Trophoblast cell (in vitro differentiated cells and primary cell): Measurements from ENCODE around the gene IRF2BP1.

Source experiments
- DNase-seq, 2 donors: peaks; one replicate each; pipeline ENCODE4 v3.0.0-alpha.2; 2016
- H2AFZ ChIP-seq: 2 replicates; pipeline ENCODE4 v1.6.1; 2013; ENCODE audit warnings: low read length, moderate library complexity, mild to moderate bottlenecking; ENCODE audit not compliant: insufficient read depth, poor library complexity
- H2AK5ac ChIP-seq: 2 replicates; pipeline ENCODE4 v1.6.1; 2013; ENCODE audit warnings: mild to moderate bottlenecking, low read length
- H2BK120ac ChIP-seq: 2 replicates; pipeline ENCODE4 v1.6.1; 2013; ENCODE audit warnings: low read length, mild to moderate bottlenecking, moderate library complexity; ENCODE audit not compliant: insufficient read depth, poor library complexity
- H2BK12ac ChIP-seq: 2 replicates; pipeline ENCODE4 v1.6.1; 2013; ENCODE audit warnings: mild to moderate bottlenecking, low read length, moderate library complexity
- H2BK5ac ChIP-seq: 2 replicates; pipeline ENCODE4 v1.6.1; 2013; ENCODE audit warnings: low read length, low read depth, moderate library complexity, mild to moderate bottlenecking; ENCODE audit not compliant: poor library complexity
- H3K14ac ChIP-seq: 2 replicates; pipeline ENCODE4 v1.6.1; 2013; ENCODE audit warnings: mild to moderate bottlenecking, low read length
- H3K18ac ChIP-seq: 2 replicates; pipeline ENCODE4 v1.6.1; 2013; ENCODE audit warnings: mild to moderate bottlenecking, low read length
- H3K23ac ChIP-seq: 2 replicates; pipeline ENCODE4 v1.6.1; 2013; ENCODE audit warnings: low read length
- H3K27ac ChIP-seq: 2 replicates; pipeline ENCODE4 v1.5.1; 2013; ENCODE audit warnings: low read depth, mild to moderate bottlenecking, inconsistent platforms, low read length, moderate library complexity
- H3K27me3 ChIP-seq: 2 replicates; pipeline ENCODE4 v1.6.1; 2013; ENCODE audit warnings: inconsistent platforms, mild to moderate bottlenecking, low read length, moderate library complexity; ENCODE audit not compliant: insufficient read depth
- H3K36me3 ChIP-seq, 2 experiments: 1 replicate in 1 of 2; 2 replicates in 1 of 2; pipeline ENCODE4 v1.6.1; 2013; ENCODE audit warnings: low read length in 2 of 2, mild to moderate bottlenecking in 2 of 2, moderate library complexity in 1 of 2; ENCODE audit not compliant: insufficient read depth in 2 of 2, control insufficient read depth in 1 of 2
- H3K4ac ChIP-seq: 2 replicates; pipeline ENCODE4 v1.6.1; 2013; ENCODE audit warnings: low read depth, mild to moderate bottlenecking, low read length, moderate library complexity
- H3K4me1 ChIP-seq, 2 experiments: 1 replicate in 1 of 2; 2 replicates in 1 of 2; pipeline ENCODE4 v1.6.1; 2013; ENCODE audit warnings: low read length in 2 of 2, mild to moderate bottlenecking in 2 of 2, moderate library complexity in 1 of 2; ENCODE audit not compliant: insufficient read depth in 2 of 2, control insufficient read depth in 1 of 2
- H3K4me2 ChIP-seq: 2 replicates; pipeline ENCODE4 v1.6.1; 2013; ENCODE audit warnings: inconsistent platforms, mild to moderate bottlenecking, low read length, moderate library complexity
- H3K4me3 ChIP-seq: 2 replicates; pipeline ENCODE4 v1.5.1; 2013; ENCODE audit warnings: mild to moderate bottlenecking, low read depth, low read length, inconsistent platforms
- H3K79me1 ChIP-seq: one replicate; pipeline ENCODE4 v1.6.1; 2013; ENCODE audit warnings: low read length
- H3K79me2 ChIP-seq: 2 replicates; pipeline ENCODE4 v1.6.1; 2013; ENCODE audit warnings: low read length, mild to moderate bottlenecking; ENCODE audit not compliant: control insufficient read depth, insufficient read depth, poor library complexity
- H3K9ac ChIP-seq: 2 replicates; pipeline ENCODE4 v1.6.1; 2013; ENCODE audit warnings: mild to moderate bottlenecking, low read length
- H3K9me3 ChIP-seq: 2 replicates; pipeline ENCODE4 v1.6.1; 2013; ENCODE audit warnings: low read depth, mild to moderate bottlenecking, control low read depth, inconsistent platforms, low read length; ENCODE audit not compliant: insufficient read depth
- H4K12ac ChIP-seq: 2 replicates; pipeline ENCODE4 v1.6.1; 2013; ENCODE audit warnings: low read depth, mild to moderate bottlenecking, low read length, moderate library complexity
- H4K8ac ChIP-seq: 2 replicates; pipeline ENCODE4 v1.6.1; 2013; ENCODE audit warnings: low read depth, mild to moderate bottlenecking, low read length, moderate library complexity
- H4K91ac ChIP-seq: one replicate; pipeline ENCODE4 v1.6.1; 2013; ENCODE audit warnings: low read depth, mild to moderate bottlenecking, low read length, moderate library complexity
- WGBS: extraction: QIAGEN DNeasy Blood & Tissue Kit; methylation state at CpG from one replicate; pipeline ENCODE4 v1.1.7; 2013; ENCODE audit warnings: missing lambda C conversion rate; ENCODE audit not compliant: insufficient read length, insufficient coverage; ENCODE audit errors: extremely low coverage; 5-methylcytosine and 5-hydroxymethylcytosine counted together

Gene IRF2BP1

GRCh38 chr19:45876411-45877197, 9.3 kb downstream of the IRF2BP1 start:
- no CpG with 5 or more reads among the region's 41 CpGs for WGBS
- Histone ChIP-seq H3K9ac (no peak overlapping the region), H3K79me1 (peaks cover 6% of the 10 kb centered on the region), H3K23ac (no peak overlapping the region), H3K27me3 (no peaks in the 10 kb centered on the region), H4K91ac (peak overlapping the region; percentile 30), H2BK120ac (peak overlapping the region; percentile 79), H3K4me1 (peaks cover 5 to 10% of the 10 kb centered on the region in 2 experiments), H3K14ac (peak overlapping the region; percentile 74), H3K36me3 (no peaks in the 10 kb centered on the region), H3K4me2 (peak overlapping the region; percentile 52), H2AK5ac (peak overlapping the region; percentile 3), H3K9me3 (peaks cover 2% of the 10 kb centered on the region), H3K79me2 (peaks cover 3% of the 10 kb centered on the region), H3K4ac (peak overlapping the region; percentile 53), H3K27ac (peak overlapping the region; percentile 58), H2BK12ac (peak overlapping the region; percentile 26), H4K12ac (peak overlapping the region; percentile 16), H2BK5ac (peak overlapping the region; percentile 69), H2AFZ (peak overlapping the region; percentile 94), H4K8ac (peak overlapping the region; percentile 89), H3K18ac (peak overlapping the region; percentile 78), H3K4me3 (peak overlapping the region; percentile 16)
- no peak for DNase-seq

- H3K27ac ChIP-seq, result peak overlapping the region; percentile 58
- H4K91ac ChIP-seq, result peak overlapping the region; percentile 30
- no peak overlapping the region for H2BK12ac ChIP-seq
- H3K14ac ChIP-seq, result peak overlapping the region; percentile 74
- peak overlapping the region; percentile 27 for H3K4ac ChIP-seq
- no peaks in the 10 kb centered on the region for H3K9me3 ChIP-seq
- peak overlapping the region; percentile 78 for H3K18ac ChIP-seq
- H3K4me1 ChIP-seq, result peaks cover 5 to 10% of the 10 kb centered on the region in 2 experiments
- no peak overlapping the region for H3K4me3 ChIP-seq
- DNase-seq, result no peak
- H3K36me3 ChIP-seq, result no peaks in the 10 kb centered on the region
- peak overlapping the region; percentile 79 for H2BK120ac ChIP-seq
- H3K9ac ChIP-seq, result no peak overlapping the region
- peaks cover 3% of the 10 kb centered on the region for H3K79me2 ChIP-seq
- peak overlapping the region; percentile 52 for H3K4me2 ChIP-seq
- H3K79me1 ChIP-seq, result peaks cover 6% of the 10 kb centered on the region
- peak overlapping the region; percentile 89 for H4K8ac ChIP-seq
- no CpG with 5 or more reads among the region's 4 CpGs for WGBS
- H3K27me3 ChIP-seq, result no peaks in the 10 kb centered on the region
- peak overlapping the region; percentile 69 for H2BK5ac ChIP-seq
- H2AK5ac ChIP-seq, result no peak overlapping the region
- no peak overlapping the region for H3K23ac ChIP-seq
- H2AFZ ChIP-seq, result peak overlapping the region; percentile 94
- no peak overlapping the region for H4K12ac ChIP-seq
Observed at GRCh38 chr19:45876161-45876410, 9.9 kb downstream of the IRF2BP1 start.

- Histone ChIP-seq H3K4me3 (no peak overlapping the region), H3K27me3 (no peaks in the 10 kb centered on the region), H3K4ac (no peak overlapping the region), H2AK5ac (no peak overlapping the region), H3K27ac (no peak overlapping the region), H2AFZ (no peak overlapping the region), H3K18ac (no peak overlapping the region), H3K14ac (no peak overlapping the region), H3K9ac (no peak overlapping the region), H2BK120ac (no peak overlapping the region), H4K12ac (no peak overlapping the region), H4K8ac (no peak overlapping the region), H3K23ac (no peak overlapping the region), H2BK5ac (no peak overlapping the region), H3K4me2 (no peak overlapping the region), H4K91ac (no peak overlapping the region), H3K36me3 (no peaks in the 10 kb centered on the region), H2BK12ac (no peak overlapping the region), H3K79me2 (peaks cover 3% of the 10 kb centered on the region), H3K4me1 (peaks cover 5 to 10% of the 10 kb centered on the region in 2 experiments), H3K9me3 (no peaks in the 10 kb centered on the region), H3K79me1 (peaks cover 6% of the 10 kb centered on the region)
- no CpG with 5 or more reads among the region's 7 CpGs for WGBS
- DNase-seq, result no peak
Observed at GRCh38 chr19:45874620-45874966, 11.3 kb downstream of the IRF2BP1 start.

- Histone ChIP-seq H3K23ac (no peak overlapping the region), H3K18ac (no peak overlapping the region), H3K14ac (no peak overlapping the region), H4K12ac (no peak overlapping the region), H2AK5ac (no peak overlapping the region), H3K4me1 (peaks cover 5 to 10% of the 10 kb centered on the region in 2 experiments), H3K9me3 (no peaks in the 10 kb centered on the region), H2BK120ac (no peak overlapping the region), H3K27ac (no peak overlapping the region), H3K4me2 (no peak overlapping the region), H2BK5ac (no peak overlapping the region), H4K8ac (no peak overlapping the region), H3K4me3 (no peak overlapping the region), H2BK12ac (no peak overlapping the region), H3K4ac (no peak overlapping the region), H3K9ac (no peak overlapping the region), H3K79me1 (peaks cover 6% of the 10 kb centered on the region), H4K91ac (no peak overlapping the region), H2AFZ (no peak overlapping the region), H3K27me3 (no peaks in the 10 kb centered on the region), H3K79me2 (peaks cover 3% of the 10 kb centered on the region), H3K36me3 (no peaks in the 10 kb centered on the region)
- DNase-seq, result no peak
- no CpG with 5 or more reads among the region's 7 CpGs for WGBS
Observed at GRCh38 chr19:45873219-45873772, 12.6 kb downstream of the IRF2BP1 start.
